IMR-90 (cell line): ENCODE data around the gene ZNHIT6. TPM values are rescaled to one million over a fixed set of nuclear protein-coding genes. Genes with fewer than 3 reads are reported as not detected.

Experiments
- ATAC-seq: fragments of 200-7000 bp; cut with Tn5 transposase; 2 replicates; pipeline ENCODE4 v1.9.1; 2020; ENCODE audit warnings: low read depth, mild to moderate bottlenecking, moderate library complexity
- BruUV-seq: library from RNA; stranded (reverse); fragments of 400-500 nt; replicated peaks from 2 replicates; lab custom pipeline; 2021; lab: Mats Ljungman, UMichigan
- CTCF ChIA-PET: fragments of 300-600 bp; formaldehyde crosslinking; extraction: SDS; loops from one replicate; lab custom pipeline; 2021; ENCODE audit warnings: antibody characterized with exemption; lab: Yijun Ruan, JAX
- POLR2A ChIA-PET: fragments of 300-600 bp; sonication (Branson Sonifier 250); formaldehyde crosslinking; loops from one replicate; lab custom pipeline; 2022; ENCODE audit warnings: antibody characterized with exemption; ENCODE audit not compliant: unreplicated experiment; lab: Charles Lee
- DNase-seq: peaks from one replicate; pipeline ENCODE4 v3.0.0; 2013
- H2AFZ ChIP-seq: replicated peaks from 2 replicates; pipeline ENCODE3; 2013; ENCODE audit warnings: low read length, mild to moderate bottlenecking; ENCODE audit not compliant: poor library complexity
- H2AK5ac ChIP-seq: 2 replicates; pipeline ENCODE4 v1.6.1; 2013; ENCODE audit warnings: low read depth, low read length, inconsistent platforms
- H2AK9ac ChIP-seq: replicated peaks from 2 replicates; pipeline ENCODE3; 2013; ENCODE audit warnings: mild to moderate bottlenecking, low read depth, low read length, moderate library complexity; ENCODE audit not compliant: poor library complexity
- H2BK120ac ChIP-seq: 2 replicates; pipeline ENCODE4 v1.6.1; 2013; ENCODE audit warnings: low read depth, low read length, inconsistent platforms
- H2BK15ac ChIP-seq: 3 replicates; pipeline ENCODE4 v1.6.1; 2013; ENCODE audit warnings: low read depth, low read length, inconsistent platforms
- H2BK20ac ChIP-seq: 2 replicates; pipeline ENCODE4 v1.6.1; 2013; ENCODE audit warnings: low read depth, mild to moderate bottlenecking, inconsistent platforms, low read length, moderate library complexity
- H2BK5ac ChIP-seq: 2 replicates; pipeline ENCODE4 v1.6.1; 2013; ENCODE audit warnings: mild to moderate bottlenecking, low read depth, low read length, inconsistent platforms; ENCODE audit not compliant: poor library complexity, severe bottlenecking
- H3K14ac ChIP-seq: replicated peaks from 2 replicates; pipeline ENCODE4 v1.6.1; 2013; ENCODE audit warnings: low read depth, low read length, inconsistent platforms
- H3K18ac ChIP-seq: 2 replicates; pipeline ENCODE4 v1.6.1; 2013; ENCODE audit warnings: low read depth, low read length, control low read depth
- H3K23ac ChIP-seq: 2 replicates; pipeline ENCODE4 v1.6.1; 2013; ENCODE audit warnings: low read depth, low read length, inconsistent platforms
- H3K27ac ChIP-seq: 2 replicates; pipeline ENCODE4 v1.5.1; 2013; ENCODE audit warnings: mild to moderate bottlenecking, control low read depth, low read length; ENCODE audit not compliant: insufficient read depth
- H3K27me3 ChIP-seq: 2 replicates; pipeline ENCODE4 v1.6.1; 2013; ENCODE audit warnings: low read length; ENCODE audit not compliant: control insufficient read depth, insufficient read depth
- H3K36me3 ChIP-seq: 2 replicates; pipeline ENCODE4 v1.6.1; 2013; ENCODE audit warnings: low read length, mixed read lengths; ENCODE audit not compliant: control insufficient read depth, insufficient read depth
- H3K4ac ChIP-seq: 2 replicates; pipeline ENCODE4 v1.6.1; 2013; ENCODE audit warnings: low read depth, low read length, inconsistent platforms
- H3K4me1 ChIP-seq: 2 replicates; pipeline ENCODE4 v1.6.1; 2013; ENCODE audit warnings: low read length, mixed read lengths; ENCODE audit not compliant: control insufficient read depth, insufficient read depth
- H3K4me2 ChIP-seq: 2 replicates; pipeline ENCODE4 v1.6.1; 2013; ENCODE audit warnings: low read depth, mild to moderate bottlenecking, control low read depth, low read length, moderate library complexity
- H3K4me3 ChIP-seq: 2 replicates; pipeline ENCODE4 v1.5.1; 2013; ENCODE audit warnings: low read depth, mild to moderate bottlenecking, control low read depth, low read length, moderate library complexity; ENCODE audit not compliant: insufficient read depth
- H3K56ac ChIP-seq: 2 replicates; pipeline ENCODE4 v1.6.1; 2013; ENCODE audit warnings: low read length, inconsistent platforms; ENCODE audit not compliant: insufficient read depth; ENCODE audit errors: extremely low read depth
- H3K79me1 ChIP-seq, 2 experiments: 2 replicates each; pipeline ENCODE4 v1.6.1; 2013; ENCODE audit warnings: low read length in 2 of 2, inconsistent platforms in 1 of 2, low read depth in 1 of 2
- H3K9ac ChIP-seq: 2 replicates; pipeline ENCODE4 v1.6.1; 2013; ENCODE audit warnings: low read depth, low read length, control low read depth
- H3K9me1 ChIP-seq: 2 replicates; pipeline ENCODE4 v1.6.1; 2013; ENCODE audit warnings: low read length, inconsistent platforms; ENCODE audit not compliant: insufficient read depth
- H3K9me3 ChIP-seq: 2 replicates; pipeline ENCODE4 v1.6.1; 2013; ENCODE audit warnings: low read length; ENCODE audit not compliant: control insufficient read depth, insufficient read depth
- H4K20me1 ChIP-seq: 2 replicates; pipeline ENCODE4 v1.6.1; 2013; ENCODE audit warnings: low read length, inconsistent platforms; ENCODE audit not compliant: insufficient read depth
- H4K5ac ChIP-seq: 2 replicates; pipeline ENCODE4 v1.6.1; 2013; ENCODE audit warnings: mild to moderate bottlenecking, low read depth, low read length, control low read depth
- H4K8ac ChIP-seq, 2 experiments: 2 replicates each; pipeline ENCODE4 v1.6.1; 2013; ENCODE audit warnings: low read depth in 2 of 2, low read length in 2 of 2, control low read depth in 1 of 2, inconsistent platforms in 1 of 2
- H4K91ac ChIP-seq: 2 replicates; pipeline ENCODE4 v1.6.1; 2013; ENCODE audit warnings: low read depth, low read length, inconsistent platforms; ENCODE audit not compliant: insufficient read depth
- BHLHE40 ChIP-seq: fragments of 150-350 bp; IDR thresholded peaks from 2 replicates; pipeline ENCODE4 v1.6.1; 2016; ENCODE audit warnings: mild to moderate bottlenecking, low read depth, low read length
- CEBPB ChIP-seq: IDR thresholded peaks from 2 replicates; pipeline ENCODE4 v1.6.1; 2012; ENCODE audit warnings: low read depth, low read length, improper control_type of control experiment
- CHD1 ChIP-seq: IDR thresholded peaks from 2 replicates; pipeline ENCODE4 v1.6.1; 2012; ENCODE audit warnings: low read depth, low read length, improper control_type of control experiment
- WGBS, 2 experiments: methylation state at CpG; one replicate each; pipeline versions ENCODE4 v1.1.5 to v1.1.7; 2013; ENCODE audit warnings: missing lambda C conversion rate in 2 of 2; ENCODE audit not compliant: insufficient read length in 1 of 2; ENCODE audit errors: extremely low coverage in 2 of 2; 5-methylcytosine and 5-hydroxymethylcytosine counted together
- dilution Hi-C: fragments of 300-500 bp; cut with HindIII; formaldehyde crosslinking; loops from one replicate; pipeline ENCODE4 v1.14.3; 2018; ENCODE audit warnings: low sequenced_read_pairs; ENCODE audit not compliant: unreplicated experiment
- in situ Hi-C: fragments of 300-500 bp; cut with MboI; formaldehyde crosslinking; loops from 3 replicates; pipeline ENCODE4 v1.14.3; 2019; ENCODE audit warnings: low sequenced_read_pairs, inconsistent platforms, mixed read lengths
- intact Hi-C: fragments of 100-400 bp; cut with micrococcal nuclease; formaldehyde crosslinking; loops from 2 replicates; pipeline ENCODE4 v1.10.0; 2022
- polyA plus RNA-seq, 3 experiments: library from polyadenylated mRNA; depleted of rRNA; stranded (reverse); fragments of >200 nt; gene quantifications; 2 replicates each; pipeline ENCODE4 v1.2.3, GENCODE V29; 2012; ENCODE audit warnings: low replicate concordance in 1 of 3
- total RNA-seq: library from RNA; depleted of rRNA; stranded (reverse); fragments of >200 nt; gene quantifications from 2 replicates; pipeline ENCODE4 v1.2.3, GENCODE V29; 2012
- TF ChIP-seq, protein P1 (sequence below): conservative IDR thresholded peaks from 2 replicates; pipeline ENCODE4 v1.5.1; 2012; ENCODE audit warnings: mild to moderate bottlenecking, low read depth, low read length, improper control_type of control experiment

ZNHIT6 gene
- total and polyA plus RNA-seq, 2 of the 4 experiments (the other 2 are of a cell fraction) = 9.0 to 13.7 TPM

GRCh38 chr1:85638412-85638811 lies 69.8 kb downstream of the ZNHIT6 start:
- no peak overlapping the region for H3K18ac ChIP-seq
- H3K4me2 ChIP-seq = no peak overlapping the region
- dilution Hi-C loops (no loop called here), in situ Hi-C loops (no loop called here), intact Hi-C loops (no loop called here)
- H2AFZ ChIP-seq = no peak overlapping the region
- peaks cover 12% of the 10 kb centered on the region for H3K9me3 ChIP-seq
- H4K91ac ChIP-seq = no peak overlapping the region
- no peak overlapping the region for H3K4ac ChIP-seq
- H3K9ac ChIP-seq = no peak overlapping the region
- H2AK5ac ChIP-seq = no peak overlapping the region
- no TSS peak for BruUV-seq
- H4K8ac ChIP-seq = no peak overlapping the region
- no peaks in the 10 kb centered on the region for H3K9me1 ChIP-seq
- DNase-seq (no peak), ATAC-seq (no peak)
- H3K27me3 ChIP-seq = no peaks in the 10 kb centered on the region
- no peaks in the 10 kb centered on the region for H3K4me1 ChIP-seq
- no peak overlapping the region for H3K14ac ChIP-seq
- peaks cover 9% of the 10 kb centered on the region; the same call in 1 of the 2 replicates for H3K36me3 ChIP-seq
- TF ChIP-seq CEBPB (no peak), BHLHE40 (no peak), CHD1 (no peak)
- TF ChIP-seq, protein P1, sequence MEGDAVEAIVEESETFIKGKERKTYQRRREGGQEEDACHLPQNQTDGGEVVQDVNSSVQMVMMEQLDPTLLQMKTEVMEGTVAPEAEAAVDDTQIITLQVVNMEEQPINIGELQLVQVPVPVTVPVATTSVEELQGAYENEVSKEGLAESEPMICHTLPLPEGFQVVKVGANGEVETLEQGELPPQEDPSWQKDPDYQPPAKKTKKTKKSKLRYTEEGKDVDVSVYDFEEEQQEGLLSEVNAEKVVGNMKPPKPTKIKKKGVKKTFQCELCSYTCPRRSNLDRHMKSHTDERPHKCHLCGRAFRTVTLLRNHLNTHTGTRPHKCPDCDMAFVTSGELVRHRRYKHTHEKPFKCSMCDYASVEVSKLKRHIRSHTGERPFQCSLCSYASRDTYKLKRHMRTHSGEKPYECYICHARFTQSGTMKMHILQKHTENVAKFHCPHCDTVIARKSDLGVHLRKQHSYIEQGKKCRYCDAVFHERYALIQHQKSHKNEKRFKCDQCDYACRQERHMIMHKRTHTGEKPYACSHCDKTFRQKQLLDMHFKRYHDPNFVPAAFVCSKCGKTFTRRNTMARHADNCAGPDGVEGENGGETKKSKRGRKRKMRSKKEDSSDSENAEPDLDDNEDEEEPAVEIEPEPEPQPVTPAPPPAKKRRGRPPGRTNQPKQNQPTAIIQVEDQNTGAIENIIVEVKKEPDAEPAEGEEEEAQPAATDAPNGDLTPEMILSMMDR = no peak
- no peak overlapping the region for H3K4me3 ChIP-seq
- H4K20me1 ChIP-seq = no peaks in the 10 kb centered on the region
- peaks cover 5 to 9% of the 10 kb centered on the region in 2 experiments; a peak in 2 of 4 replicates for H3K79me1 ChIP-seq
- WGBS, 2 experiments = no CpG with 5 or more reads among the region's 1 CpG
- no peak overlapping the region for H2BK15ac ChIP-seq
- H2BK120ac ChIP-seq = no peak overlapping the region
- H2AK9ac ChIP-seq = no peak overlapping the region
- H3K27ac ChIP-seq = no peak overlapping the region
- H2BK5ac ChIP-seq = no peak overlapping the region
- no peak overlapping the region for H2BK20ac ChIP-seq
- ChIA-PET CTCF (no interaction called here), POLR2A (no interaction called here)
- no peak overlapping the region for H4K5ac ChIP-seq
- H3K23ac ChIP-seq = no peak overlapping the region
- H3K56ac ChIP-seq = no peak overlapping the region
